ENCODE data around the gene FKBP11.
"Not testable (repeated sequence)": the region's sequence is repeated elsewhere in the genome, so short reads cannot be mapped to it uniquely, and the experiment has no call there.

Gene FKBP11

GRCh38 chr12:48954841-48955501, 29.7 kb upstream of the FKBP11 start:
- no peak for DNase-seq

GRCh38 chr12:48954061-48954460, 28.8 kb upstream of the FKBP11 start:
- no peak for DNase-seq

DNA sequence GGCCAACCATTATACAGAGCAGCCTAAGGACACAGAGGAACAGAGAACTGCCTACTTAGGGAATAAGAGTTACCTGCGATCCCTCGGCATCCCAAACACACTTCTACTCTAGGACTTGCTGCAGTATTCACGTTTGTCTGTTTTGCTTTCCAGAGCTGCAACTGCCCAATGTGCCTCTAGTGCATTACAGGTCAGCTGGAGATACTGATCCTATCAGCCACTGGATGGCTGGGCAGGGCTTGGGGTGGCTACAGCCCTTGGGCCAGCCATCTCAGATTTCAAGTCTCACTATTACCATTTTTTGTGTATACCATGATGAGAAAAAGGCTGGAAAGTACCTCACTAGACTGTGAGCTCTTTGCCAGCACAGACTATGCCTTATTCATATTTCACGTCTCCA, 27.4 kb upstream of the FKBP11 start:
- no peak for DNase-seq

DNA sequence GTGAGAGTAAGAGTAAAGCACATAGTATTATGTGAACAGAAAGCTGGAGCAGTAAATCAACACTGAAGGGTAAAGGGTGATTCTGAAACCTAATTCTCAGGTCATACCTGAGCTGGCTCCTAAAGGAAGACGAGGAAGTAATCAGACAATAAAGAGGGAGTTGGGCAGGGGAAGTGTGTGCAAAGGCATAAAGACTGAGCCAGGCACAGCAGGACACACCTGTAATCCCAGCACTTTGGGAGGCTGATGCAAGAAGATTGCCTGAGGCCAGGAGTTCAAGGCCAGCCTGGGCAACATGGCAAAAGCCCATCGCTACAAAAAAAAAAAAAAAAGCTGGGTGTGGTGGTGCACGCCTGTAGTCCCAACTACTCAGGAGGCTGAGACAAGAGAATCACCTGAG, 22.4 kb upstream of the FKBP11 start:
- DNase-seq = no peak

- no peak for DNase-seq
Measured at GRCh38 chr12:48946943-48947342, 21.7 kb upstream of the FKBP11 start.

DNA sequence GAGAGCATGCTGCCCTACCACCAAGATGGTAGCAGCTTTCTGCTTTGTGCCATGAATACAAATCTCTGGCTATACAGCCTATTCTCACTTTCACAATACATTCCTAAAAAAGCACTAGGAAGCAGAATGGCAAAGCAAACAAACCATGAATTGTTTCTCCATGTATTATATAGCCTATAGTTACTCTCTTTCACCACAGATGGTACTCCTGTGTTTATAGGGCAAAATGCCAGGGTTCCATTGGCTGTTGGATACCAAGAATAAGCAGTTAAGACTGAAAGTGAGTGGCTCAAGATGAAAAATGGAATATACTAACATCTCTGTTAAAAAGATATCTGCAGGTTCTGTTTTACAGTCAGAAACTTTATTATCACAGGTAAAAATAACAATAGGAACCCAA, 20.9 kb upstream of the FKBP11 start:
- no peak for DNase-seq

GRCh38 chr12:48943221-48943620, 17.9 kb upstream of the FKBP11 start:
- DNase-seq = no peak

- DNase-seq = no peak
Measured at GRCh38 chr12:48940181-48940580, 14.9 kb upstream of the FKBP11 start.

DNA sequence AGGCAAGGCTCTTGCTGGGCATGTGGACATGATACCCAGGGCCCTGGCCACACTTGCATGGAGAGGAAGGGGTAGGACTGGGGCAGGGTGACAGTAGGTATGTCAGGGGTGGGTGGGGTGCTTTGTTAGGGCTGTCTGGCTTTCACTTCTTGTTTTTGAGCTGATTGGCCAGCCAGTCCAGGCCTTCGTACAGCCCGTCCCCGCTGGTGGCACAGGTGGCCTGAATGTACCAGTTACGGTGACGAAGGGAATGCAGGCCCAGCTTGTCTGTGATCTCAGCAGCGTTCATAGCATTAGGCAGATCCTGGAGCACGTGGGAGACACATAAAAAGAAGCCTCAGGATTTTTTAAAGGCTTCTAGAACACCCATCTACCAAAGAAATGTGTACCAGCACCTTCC, 13.5 kb upstream of the FKBP11 start:
- no peak for DNase-seq

- DNase-seq = no peak
Measured at GRCh38 chr12:48937170-48937569, 11.9 kb upstream of the FKBP11 start.

DNA sequence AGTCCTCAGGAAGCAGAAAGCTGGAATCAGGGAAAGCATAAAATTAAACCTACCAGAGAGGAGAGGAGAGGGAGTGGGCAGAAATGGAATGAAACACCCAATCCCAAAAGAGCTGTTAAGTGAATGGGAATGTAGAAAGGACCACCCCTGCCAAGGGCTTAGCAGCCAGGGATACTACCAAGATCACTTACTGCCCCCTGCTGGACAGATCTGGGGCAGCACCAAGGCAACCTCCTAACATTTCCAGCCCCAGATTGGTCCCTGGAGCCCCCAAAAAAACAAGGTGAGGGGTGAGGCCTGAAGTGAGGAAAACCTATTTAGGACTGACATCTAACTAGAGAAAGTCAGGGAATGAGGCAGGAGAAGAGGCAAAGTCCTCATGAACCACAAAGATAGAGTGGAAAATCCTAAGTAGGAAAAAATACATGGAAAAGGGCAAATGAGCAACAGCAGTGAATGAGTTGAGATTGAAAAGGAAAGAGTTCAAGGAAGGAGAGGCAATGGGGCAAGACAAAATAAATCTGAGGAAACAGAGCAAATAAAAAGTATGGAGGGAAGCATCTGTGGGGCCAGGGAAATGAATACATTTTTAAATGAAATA, 11.2 kb upstream of the FKBP11 start:
- DNase-seq = peak; percentile 82

- DNase-seq = no peak
Measured at GRCh38 chr12:48934312-48934706, 9.0 kb upstream of the FKBP11 start.

DNA sequence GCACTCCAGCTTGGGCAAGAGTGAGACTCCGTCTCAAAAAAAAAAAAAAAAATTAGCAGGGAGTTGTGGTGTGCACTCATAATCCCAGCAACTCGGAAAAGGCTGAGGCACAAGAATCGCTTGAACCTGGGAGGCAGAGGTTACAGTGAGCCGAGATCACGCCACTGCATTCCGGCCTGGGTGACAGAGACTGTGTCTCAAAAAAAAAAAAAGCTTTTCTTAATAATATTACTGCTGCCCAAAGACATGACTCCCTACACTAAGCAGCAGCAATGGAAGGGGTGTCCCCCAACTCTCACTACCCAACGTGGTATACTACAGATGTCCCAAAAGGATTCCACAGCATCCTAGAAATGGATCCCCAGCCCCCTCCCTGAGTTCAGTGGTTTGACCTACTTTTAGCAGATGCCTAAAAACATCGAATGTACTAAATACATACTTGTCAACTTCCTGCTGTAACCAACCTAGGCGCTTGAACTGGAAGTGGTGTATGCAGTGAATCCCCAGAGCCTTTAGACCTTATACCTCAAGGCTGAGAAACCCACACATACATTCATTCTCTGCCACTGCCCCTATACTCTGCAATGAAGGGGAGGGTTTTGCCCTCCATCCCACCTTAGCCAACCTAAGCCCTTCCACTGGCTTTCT, 8.5 kb upstream of the FKBP11 start:
- no peak for DNase-seq

GRCh38 chr12:48932878-48933277, 7.6 kb upstream of the FKBP11 start:
- DNase-seq = no peak

GRCh38 chr12:48930475-48930874, 5.2 kb upstream of the FKBP11 start:
- DNase-seq = no peak

DNA sequence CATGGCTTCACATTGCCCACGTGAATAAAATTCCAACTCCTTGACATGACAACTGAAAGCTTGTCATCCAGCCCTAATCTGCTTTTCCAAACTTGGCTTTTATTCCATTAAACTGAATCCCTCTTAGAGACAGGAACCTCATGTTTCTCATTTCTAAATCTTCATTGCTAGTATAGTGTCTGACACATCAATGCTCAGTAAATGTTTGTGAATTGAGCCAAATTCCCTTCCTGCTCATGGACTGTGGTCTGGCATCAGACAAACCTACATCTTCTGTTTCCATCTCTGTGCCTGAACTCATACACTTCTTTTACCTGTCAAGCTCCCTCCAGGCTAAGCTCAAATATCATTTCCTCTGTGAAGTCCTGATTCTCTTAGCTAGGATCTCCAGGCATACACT, 4.3 kb upstream of the FKBP11 start:
- DNase-seq = no peak

GRCh38 chr12:48927261-48927660, 2.0 kb upstream of the FKBP11 start:
- DNase-seq = no peak

DNA sequence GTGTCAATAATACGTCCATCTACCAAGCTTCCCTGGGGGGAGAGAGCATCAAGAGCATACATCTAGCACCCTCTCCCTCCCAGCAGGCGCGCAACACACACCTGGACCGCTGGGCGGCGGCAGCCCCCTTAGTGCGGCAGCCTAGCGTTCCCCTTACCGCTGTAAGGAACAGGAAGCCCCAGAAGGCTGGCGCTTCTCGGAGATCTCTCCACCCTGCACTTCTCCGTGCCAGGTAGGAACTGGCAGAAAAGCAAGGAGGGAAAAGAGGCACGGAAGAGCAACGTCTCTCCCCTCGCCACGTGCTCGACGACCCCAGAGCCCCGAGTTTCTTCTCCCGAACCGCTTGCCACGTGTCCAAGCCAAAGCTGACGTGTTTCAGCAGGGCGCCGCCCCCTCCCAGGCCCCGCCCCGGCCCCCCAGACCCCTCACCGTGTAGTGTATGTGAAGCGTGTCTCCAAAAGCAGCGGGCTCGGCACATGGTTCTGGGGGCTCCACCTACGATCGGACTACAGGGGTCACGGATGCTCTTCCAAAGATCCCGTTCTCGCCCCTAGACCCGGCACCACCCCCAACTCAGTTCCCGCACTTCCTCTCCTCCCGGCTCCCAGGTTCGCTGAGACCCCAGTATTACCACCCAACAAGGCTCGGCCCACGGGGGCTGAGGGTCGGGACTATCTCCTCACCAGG, 532 bp downstream of the FKBP11 start:
- peak; percentile 81 for DNase-seq

DNA sequence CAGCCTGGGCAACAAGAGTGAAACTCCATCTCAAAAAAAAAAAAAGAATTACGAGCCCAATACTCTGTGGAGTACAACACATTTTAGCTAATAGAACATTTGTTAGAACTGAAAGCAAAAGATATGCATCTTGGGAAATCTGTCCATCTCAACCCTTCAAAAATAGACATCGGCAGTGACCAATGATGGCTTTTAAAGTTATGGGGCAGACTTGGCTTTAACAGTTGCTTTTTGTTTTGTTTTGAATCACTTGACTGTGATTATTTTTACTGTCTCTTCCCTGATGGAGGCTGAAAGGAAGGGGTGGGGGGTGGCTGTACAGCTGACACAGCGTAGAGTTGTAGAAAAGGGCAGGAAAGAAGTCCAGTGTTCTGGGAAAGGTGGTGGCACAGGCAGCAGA, 2.2 kb downstream of the FKBP11 start:
- DNase-seq = no peak

DNA sequence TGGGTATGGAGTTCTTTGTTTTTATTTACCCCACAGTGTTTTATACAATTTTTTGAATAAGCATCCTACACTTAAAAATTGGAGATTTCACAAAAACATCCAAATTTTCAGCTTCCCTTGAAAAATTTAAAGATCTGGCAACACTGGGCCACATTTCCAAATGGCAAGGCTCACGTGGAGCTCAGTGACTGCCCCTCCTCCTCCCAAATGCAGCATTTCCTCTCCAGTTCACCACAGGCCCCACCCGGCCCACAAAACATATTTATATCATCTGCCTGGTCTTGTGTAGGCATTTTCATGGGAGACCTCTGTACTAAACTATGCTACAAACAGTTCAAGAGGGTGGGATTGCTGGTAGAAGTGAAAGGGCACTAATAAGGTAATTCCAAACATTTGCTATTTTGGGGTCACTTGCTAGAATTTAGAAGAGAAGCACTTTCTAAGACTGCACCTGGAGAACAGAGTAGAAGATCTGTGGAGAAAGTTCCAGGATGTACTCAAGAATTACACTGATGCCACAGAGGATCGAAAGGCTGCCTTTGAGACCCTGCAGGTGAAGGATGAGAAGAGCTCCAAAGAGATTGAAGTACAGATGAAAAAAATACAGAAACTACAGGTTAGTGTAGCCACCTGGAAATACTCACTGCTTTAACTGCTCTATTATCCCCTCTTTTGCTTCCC, 7.3 kb downstream of the FKBP11 start:
- peak; percentile 37 for DNase-seq

- no peak for DNase-seq
Measured at GRCh38 chr12:48910196-48910595, 15.1 kb downstream of the FKBP11 start.

GRCh38 chr12:48909698-48910097, 15.6 kb downstream of the FKBP11 start:
- not testable (repeated sequence) for DNase-seq

DNA sequence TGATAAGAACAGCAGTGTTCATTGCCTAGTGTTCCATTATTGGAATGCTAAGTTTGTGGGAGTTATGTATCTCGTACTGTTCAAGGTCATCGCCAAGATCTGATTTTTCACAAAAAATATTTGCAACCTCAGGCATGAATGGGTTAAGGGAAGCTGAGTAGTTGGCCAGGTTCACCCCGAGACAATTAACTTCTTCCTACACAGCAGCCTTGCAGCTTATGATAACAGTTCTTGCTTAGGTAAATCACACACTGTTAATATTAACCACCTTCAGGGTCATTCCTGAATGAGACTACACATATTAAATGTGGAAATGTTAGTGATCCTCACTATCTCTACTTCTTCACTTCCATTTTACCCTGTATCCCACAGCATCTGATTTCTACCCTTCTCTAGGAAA, 18.0 kb downstream of the FKBP11 start:
- DNase-seq = no peak
